SK-N-SH (cell line): ENCODE measurements around the gene MCF2L. TPM values are rescaled to one million over a fixed set of nuclear protein-coding genes. Genes with fewer than 3 reads are reported as not detected.

Experiments used
- CTCF ChIA-PET: fragments of 300-600, 350-600 bp; formaldehyde crosslinking; extraction: SDS; loops from one replicate; lab custom pipeline; 2021; lab: Yijun Ruan, JAX
- POLR2A ChIA-PET: fragments of 350-600 bp; sonication (Branson Sonifier 250); formaldehyde crosslinking; extraction: SDS; loops from one replicate; lab custom pipeline; 2020; ENCODE audit warnings: antibody characterized with exemption, inconsistent platforms; lab: Yijun Ruan, JAX
- DNase-seq: peaks from one replicate; pipeline ENCODE4 v3.0.0; 2012
- H2AFZ ChIP-seq: fragments of 200-600 bp; sonication (generic); 2 replicates; pipeline ENCODE4 v1.8.1; 2016; ENCODE audit warnings: antibody characterized with exemption, mild to moderate bottlenecking, low read depth
- H3F3A ChIP-seq: fragments of 200-600 bp; sonication (generic); replicated peaks from 2 replicates; pipeline ENCODE3; 2016; ENCODE audit warnings: antibody characterized with exemption, mild to moderate bottlenecking; ENCODE audit not compliant: insufficient read depth
- H3K27ac ChIP-seq, 2 experiments: fragments of 200-500 bp in 1 of 2; fragments of 200-600 bp in 1 of 2; sonication (Bioruptor generic) in 1 of 2; sonication (generic), shearing (Covaris generic) in 1 of 2; 2 replicates each; pipeline versions ENCODE4 v1.5.1 to v1.6.1; 2014 to 2016; ENCODE audit warnings: low read depth in 2 of 2, inconsistent platforms in 1 of 2, low read length in 1 of 2, mild to moderate bottlenecking in 1 of 2, mixed read lengths in 1 of 2
- H3K27me3 ChIP-seq: fragments of 200-600 bp; sonication (generic), shearing (Covaris generic); 2 replicates; pipeline ENCODE4 v1.6.1; 2016; ENCODE audit warnings: mixed run types; ENCODE audit not compliant: insufficient read depth
- H3K36me3 ChIP-seq, 2 experiments: fragments of 200-500 bp in 1 of 2; fragments of 200-600 bp in 1 of 2; sonication (Bioruptor generic) in 1 of 2; sonication (generic) in 1 of 2; replicated peaks in 1 of 2; 2 replicates each; pipeline versions ENCODE3 to v1.5.1; 2014 to 2016; ENCODE audit warnings: low read length in 1 of 2, mild to moderate bottlenecking in 1 of 2; ENCODE audit not compliant: insufficient read depth in 2 of 2, control insufficient read depth in 1 of 2
- H3K4me1 ChIP-seq, 2 experiments: fragments of 200-500 bp in 1 of 2; fragments of 200-600 bp in 1 of 2; sonication (Bioruptor generic) in 1 of 2; sonication (generic), shearing (Covaris generic) in 1 of 2; 2 replicates each; pipeline versions ENCODE4 v1.5.1 to v1.6.1; 2014 to 2016; ENCODE audit warnings: low read depth in 1 of 2, low read length in 1 of 2, mixed run types in 1 of 2; ENCODE audit not compliant: insufficient read depth in 2 of 2, control insufficient read depth in 1 of 2
- H3K4me2 ChIP-seq: fragments of 200-600 bp; sonication (generic), shearing (Covaris generic); 2 replicates; pipeline ENCODE4 v1.6.1; 2017; ENCODE audit warnings: mixed run types
- H3K4me3 ChIP-seq, 2 experiments: fragments of 200-500 bp in 1 of 2; fragments of 200-600 bp in 1 of 2; sonication (Bioruptor generic) in 1 of 2; sonication (generic), shearing (Covaris generic) in 1 of 2; 2 replicates each; pipeline versions ENCODE4 v1.5.1 to v1.8.1; 2014 to 2016; ENCODE audit warnings: low read depth in 2 of 2, inconsistent platforms in 1 of 2, low read length in 1 of 2, mild to moderate bottlenecking in 1 of 2, mixed read lengths in 1 of 2, moderate library complexity in 1 of 2
- H3K79me2 ChIP-seq: fragments of 200-600 bp; sonication (generic); 2 replicates; pipeline ENCODE4 v1.8.1; 2017; ENCODE audit warnings: mild to moderate bottlenecking; ENCODE audit not compliant: insufficient read depth
- H3K9ac ChIP-seq: fragments of 200-600 bp; sonication (generic); 2 replicates; pipeline ENCODE4 v1.6.1; 2017; ENCODE audit warnings: mixed run types
- H3K9me2 ChIP-seq: fragments of 200-600 bp; sonication (generic); 2 replicates; pipeline ENCODE4 v1.6.1; 2017; ENCODE audit warnings: mixed run types
- H3K9me3 ChIP-seq: fragments of 200-600 bp; sonication (generic); 2 replicates; pipeline ENCODE4 v1.6.1; 2017; ENCODE audit warnings: mixed run types, mild to moderate bottlenecking, moderate library complexity
- H4K20me1 ChIP-seq: fragments of 200-600 bp; sonication (generic); 2 replicates; pipeline ENCODE4 v1.6.1; 2017; ENCODE audit warnings: mild to moderate bottlenecking, mixed run types; ENCODE audit not compliant: insufficient read depth
- CHD2 ChIP-seq: fragments of 150-350 bp; IDR thresholded peaks from 2 replicates; pipeline ENCODE4 v1.6.1; 2018; ENCODE audit warnings: low read length; ENCODE audit not compliant: partially characterized antibody
- ELF1 ChIP-seq: IDR thresholded peaks from 2 replicates; pipeline ENCODE4 v1.4.0; 2012
- EZH2phosphoT487 ChIP-seq: fragments of 200-600 bp; sonication (generic); IDR thresholded peaks from 2 replicates; pipeline ENCODE4 v1.6.1; 2017; ENCODE audit warnings: low read depth, mixed run types, mild to moderate bottlenecking, antibody characterized with exemption, moderate library complexity, borderline replicate concordance
- GABPA ChIP-seq: IDR thresholded peaks from 2 replicates; pipeline ENCODE4 v1.4.0; 2012; ENCODE audit warnings: low read depth, mild to moderate bottlenecking
- GATA2 ChIP-seq: sonication (generic); formaldehyde crosslinking; IDR thresholded peaks from 2 replicates; pipeline ENCODE4 v1.5.0; 2020; ENCODE audit warnings: mild to moderate bottlenecking, missing genetic modification reagents
- JUND ChIP-seq: IDR thresholded peaks from 2 replicates; pipeline ENCODE4 v1.4.0; 2012
- MXI1 ChIP-seq: IDR thresholded peaks from 2 replicates; pipeline ENCODE4 v1.6.1; 2012; ENCODE audit warnings: mild to moderate bottlenecking, low read depth, low read length, improper control_type of control experiment
- NFIC ChIP-seq: IDR thresholded peaks from 2 replicates; pipeline ENCODE4 v1.4.0; 2012; ENCODE audit warnings: borderline replicate concordance
- NRF1 ChIP-seq: IDR thresholded peaks from 2 replicates; pipeline ENCODE4 v1.6.1; 2012; ENCODE audit warnings: low read depth, mild to moderate bottlenecking, low read length
- POLR2AphosphoS5 ChIP-seq: IDR thresholded peaks from 2 replicates; pipeline ENCODE4 v1.6.1; 2012; ENCODE audit warnings: low read depth, low read length
- SIN3A ChIP-seq: IDR thresholded peaks from 2 replicates; pipeline ENCODE4 v1.6.1; 2012; ENCODE audit warnings: low read depth, mild to moderate bottlenecking, low read length, moderate library complexity, borderline replicate concordance
- SMC3 ChIP-seq: IDR thresholded peaks from 2 replicates; pipeline ENCODE4 v1.6.1; 2012; ENCODE audit warnings: low read depth, low read length, improper control_type of control experiment
- TAF1 ChIP-seq: IDR thresholded peaks from 2 replicates; pipeline ENCODE4 v1.6.1; 2012; ENCODE audit warnings: low read depth, mild to moderate bottlenecking, low read length, moderate library complexity, borderline replicate concordance
- TCF12 ChIP-seq: IDR thresholded peaks from 2 replicates; pipeline ENCODE4 v1.4.0; 2012
- TEAD4 ChIP-seq: IDR thresholded peaks from 2 replicates; pipeline ENCODE4 v1.4.0; 2012; ENCODE audit warnings: mild to moderate bottlenecking, borderline replicate concordance; ENCODE audit not compliant: insufficient read depth
- WGBS: methylation state at CpG from one replicate; pipeline ENCODE4 v1.1.6; 2017; ENCODE audit warnings: low lambda C conversion rate; 5-methylcytosine and 5-hydroxymethylcytosine counted together
- polyA plus RNA-seq, 3 experiments: library from polyadenylated mRNA; depleted of rRNA; stranded (reverse); fragments of >200 nt; gene quantifications; 2 replicates each; pipeline ENCODE4 v1.2.3, GENCODE V29; 2012
- TF ChIP-seq, protein P1 (sequence below): fragments of 200-600 bp; sonication (generic); IDR thresholded peaks from 2 replicates; pipeline ENCODE4 v1.6.1; 2017; ENCODE audit warnings: antibody characterized with exemption, mild to moderate bottlenecking, moderate library complexity
- TF ChIP-seq, protein P2 (sequence below): IDR thresholded peaks from 2 replicates; pipeline ENCODE4 v1.4.0; 2012; ENCODE audit warnings: low read depth, borderline replicate concordance
- TF ChIP-seq, protein P3 (sequence below): fragments of 150-350 bp; IDR thresholded peaks from 2 replicates; pipeline ENCODE4 v1.6.1; 2016; ENCODE audit warnings: mild to moderate bottlenecking, low read depth, low read length
- TF ChIP-seq, protein P4 (sequence below): IDR thresholded peaks from 2 replicates; pipeline ENCODE4 v1.6.1; 2012; ENCODE audit warnings: mild to moderate bottlenecking, low read depth, low read length, moderate library complexity

Gene MCF2L
- polyA plus RNA-seq, 1 of the 3 experiments (the other 2 are of a cell fraction), result 0.56 TPM

DNA sequence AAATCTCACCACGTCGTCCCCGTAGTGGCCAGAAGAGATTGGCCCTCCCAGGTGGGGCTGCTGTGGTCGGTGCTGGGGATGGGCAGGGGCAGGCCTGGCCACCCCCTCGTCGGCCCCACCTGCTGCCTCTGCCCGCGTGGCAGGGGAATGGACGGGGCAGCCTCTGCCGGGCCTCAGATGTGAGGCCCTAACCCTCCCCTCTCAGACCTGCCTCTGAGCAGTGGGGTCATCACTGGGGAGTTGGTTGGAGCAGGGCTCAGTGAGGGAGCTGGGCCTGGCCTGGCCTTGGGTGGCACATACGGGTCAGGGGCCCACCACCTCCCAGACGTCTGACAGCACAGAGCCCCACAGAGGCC lies 41.5 kb downstream of the MCF2L start:
- peaks cover 0 to 30% of the 10 kb centered on the region in 2 experiments; a peak in 2 of 4 replicates for H3K4me1 ChIP-seq
- no peak overlapping the region for H3K4me3 ChIP-seq
- H3K9me3 ChIP-seq, result no peaks in the 10 kb centered on the region
- H3K27me3 ChIP-seq, result no peaks in the 10 kb centered on the region
- peak; percentile 47 for DNase-seq
- H3F3A ChIP-seq, result no peaks in the 10 kb centered on the region
- no peak overlapping the region for H3K9ac ChIP-seq
- H3K36me3 ChIP-seq, result no peaks in the 10 kb centered on the region
- H3K4me2 ChIP-seq, result no peak overlapping the region
- no peaks in the 10 kb centered on the region for H3K79me2 ChIP-seq
- 55% methylated on average over 5 of the region's 12 CpGs for WGBS
- H3K27ac ChIP-seq, result peak overlapping the region in 1 of 2 experiments; percentile 85; a peak in 2 of 4 replicates
- H4K20me1 ChIP-seq, result no peaks in the 10 kb centered on the region
- ChIA-PET CTCF (interaction anchor here (1.0 to 1.5 kb wide), 2 partner anchors 10 to 18 kb away, joined by 4 to 13 read pairs; no protein-coding TSS in a partner anchor), POLR2A (no interaction called here)
- H2AFZ ChIP-seq, result no peak overlapping the region
- TF ChIP-seq MXI1, result no peak
- no peak for TF ChIP-seq TAF1
- TF ChIP-seq, protein P1, sequence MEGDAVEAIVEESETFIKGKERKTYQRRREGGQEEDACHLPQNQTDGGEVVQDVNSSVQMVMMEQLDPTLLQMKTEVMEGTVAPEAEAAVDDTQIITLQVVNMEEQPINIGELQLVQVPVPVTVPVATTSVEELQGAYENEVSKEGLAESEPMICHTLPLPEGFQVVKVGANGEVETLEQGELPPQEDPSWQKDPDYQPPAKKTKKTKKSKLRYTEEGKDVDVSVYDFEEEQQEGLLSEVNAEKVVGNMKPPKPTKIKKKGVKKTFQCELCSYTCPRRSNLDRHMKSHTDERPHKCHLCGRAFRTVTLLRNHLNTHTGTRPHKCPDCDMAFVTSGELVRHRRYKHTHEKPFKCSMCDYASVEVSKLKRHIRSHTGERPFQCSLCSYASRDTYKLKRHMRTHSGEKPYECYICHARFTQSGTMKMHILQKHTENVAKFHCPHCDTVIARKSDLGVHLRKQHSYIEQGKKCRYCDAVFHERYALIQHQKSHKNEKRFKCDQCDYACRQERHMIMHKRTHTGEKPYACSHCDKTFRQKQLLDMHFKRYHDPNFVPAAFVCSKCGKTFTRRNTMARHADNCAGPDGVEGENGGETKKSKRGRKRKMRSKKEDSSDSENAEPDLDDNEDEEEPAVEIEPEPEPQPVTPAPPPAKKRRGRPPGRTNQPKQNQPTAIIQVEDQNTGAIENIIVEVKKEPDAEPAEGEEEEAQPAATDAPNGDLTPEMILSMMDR, result no peak
- no peak for TF ChIP-seq SMC3
- no peak for TF ChIP-seq EZH2phosphoT487
- H3K9me2 ChIP-seq, result no peaks in the 10 kb centered on the region

DNA sequence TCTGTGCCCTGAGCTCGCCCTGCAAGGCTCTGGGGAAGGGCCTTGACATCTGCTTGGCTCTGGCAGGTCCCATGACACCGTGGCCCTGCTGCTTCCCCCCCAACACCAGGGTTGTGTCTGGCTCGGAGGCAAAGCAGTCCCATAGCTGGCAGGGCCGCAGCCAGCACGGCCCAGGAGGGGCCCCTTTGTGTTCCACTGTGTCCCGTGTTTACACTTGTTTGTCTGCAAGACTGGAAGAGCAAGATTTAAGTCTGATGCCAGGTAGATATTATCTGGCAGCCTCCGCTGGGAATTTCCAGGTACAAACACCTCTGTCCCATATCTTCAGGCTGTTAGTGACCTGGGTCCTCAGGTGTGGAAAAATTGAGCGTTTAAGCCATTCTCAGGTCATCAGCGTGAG lies 44.3 kb downstream of the MCF2L start:
- Histone ChIP-seq H3K36me3 (no peaks in the 10 kb centered on the region), H3K4me1 (peaks cover 0 to 30% of the 10 kb centered on the region in 2 experiments; a peak in 2 of 4 replicates), H3K4me2 (no peak overlapping the region), H3F3A (no peaks in the 10 kb centered on the region), H3K9ac (no peak overlapping the region), H3K9me3 (no peaks in the 10 kb centered on the region), H3K27ac (no peak overlapping the region; a peak in 1 of 4 replicates), H3K79me2 (no peaks in the 10 kb centered on the region), H3K27me3 (no peaks in the 10 kb centered on the region), H3K4me3 (no peak overlapping the region), H2AFZ (no peak overlapping the region), H3K9me2 (no peaks in the 10 kb centered on the region), H4K20me1 (no peaks in the 10 kb centered on the region)
- ChIA-PET POLR2A (no interaction called here), CTCF (interaction anchor here (1.1 kb wide), 1 partner anchor 79 kb away, joined by 4 read pairs; no protein-coding TSS in a partner anchor)
- no peak for DNase-seq
- 65% methylated on average over 9 of the region's 9 CpGs for WGBS
- no peak for TF ChIP-seq SMC3
- TF ChIP-seq, protein P2, sequence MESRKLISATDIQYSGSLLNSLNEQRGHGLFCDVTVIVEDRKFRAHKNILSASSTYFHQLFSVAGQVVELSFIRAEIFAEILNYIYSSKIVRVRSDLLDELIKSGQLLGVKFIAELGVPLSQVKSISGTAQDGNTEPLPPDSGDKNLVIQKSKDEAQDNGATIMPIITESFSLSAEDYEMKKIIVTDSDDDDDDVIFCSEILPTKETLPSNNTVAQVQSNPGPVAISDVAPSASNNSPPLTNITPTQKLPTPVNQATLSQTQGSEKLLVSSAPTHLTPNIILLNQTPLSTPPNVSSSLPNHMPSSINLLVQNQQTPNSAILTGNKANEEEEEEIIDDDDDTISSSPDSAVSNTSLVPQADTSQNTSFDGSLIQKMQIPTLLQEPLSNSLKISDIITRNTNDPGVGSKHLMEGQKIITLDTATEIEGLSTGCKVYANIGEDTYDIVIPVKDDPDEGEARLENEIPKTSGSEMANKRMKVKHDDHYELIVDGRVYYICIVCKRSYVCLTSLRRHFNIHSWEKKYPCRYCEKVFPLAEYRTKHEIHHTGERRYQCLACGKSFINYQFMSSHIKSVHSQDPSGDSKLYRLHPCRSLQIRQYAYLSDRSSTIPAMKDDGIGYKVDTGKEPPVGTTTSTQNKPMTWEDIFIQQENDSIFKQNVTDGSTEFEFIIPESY, result no peak
- no peak for TF ChIP-seq NRF1
- TF ChIP-seq, protein P3, sequence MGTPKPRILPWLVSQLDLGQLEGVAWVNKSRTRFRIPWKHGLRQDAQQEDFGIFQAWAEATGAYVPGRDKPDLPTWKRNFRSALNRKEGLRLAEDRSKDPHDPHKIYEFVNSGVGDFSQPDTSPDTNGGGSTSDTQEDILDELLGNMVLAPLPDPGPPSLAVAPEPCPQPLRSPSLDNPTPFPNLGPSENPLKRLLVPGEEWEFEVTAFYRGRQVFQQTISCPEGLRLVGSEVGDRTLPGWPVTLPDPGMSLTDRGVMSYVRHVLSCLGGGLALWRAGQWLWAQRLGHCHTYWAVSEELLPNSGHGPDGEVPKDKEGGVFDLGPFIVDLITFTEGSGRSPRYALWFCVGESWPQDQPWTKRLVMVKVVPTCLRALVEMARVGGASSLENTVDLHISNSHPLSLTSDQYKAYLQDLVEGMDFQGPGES, result no peak
- no peak for TF ChIP-seq SIN3A
- TF ChIP-seq ELF1, result no peak
- TF ChIP-seq NFIC, result no peak
- TF ChIP-seq CHD2, result no peak
- TF ChIP-seq, protein P4, sequence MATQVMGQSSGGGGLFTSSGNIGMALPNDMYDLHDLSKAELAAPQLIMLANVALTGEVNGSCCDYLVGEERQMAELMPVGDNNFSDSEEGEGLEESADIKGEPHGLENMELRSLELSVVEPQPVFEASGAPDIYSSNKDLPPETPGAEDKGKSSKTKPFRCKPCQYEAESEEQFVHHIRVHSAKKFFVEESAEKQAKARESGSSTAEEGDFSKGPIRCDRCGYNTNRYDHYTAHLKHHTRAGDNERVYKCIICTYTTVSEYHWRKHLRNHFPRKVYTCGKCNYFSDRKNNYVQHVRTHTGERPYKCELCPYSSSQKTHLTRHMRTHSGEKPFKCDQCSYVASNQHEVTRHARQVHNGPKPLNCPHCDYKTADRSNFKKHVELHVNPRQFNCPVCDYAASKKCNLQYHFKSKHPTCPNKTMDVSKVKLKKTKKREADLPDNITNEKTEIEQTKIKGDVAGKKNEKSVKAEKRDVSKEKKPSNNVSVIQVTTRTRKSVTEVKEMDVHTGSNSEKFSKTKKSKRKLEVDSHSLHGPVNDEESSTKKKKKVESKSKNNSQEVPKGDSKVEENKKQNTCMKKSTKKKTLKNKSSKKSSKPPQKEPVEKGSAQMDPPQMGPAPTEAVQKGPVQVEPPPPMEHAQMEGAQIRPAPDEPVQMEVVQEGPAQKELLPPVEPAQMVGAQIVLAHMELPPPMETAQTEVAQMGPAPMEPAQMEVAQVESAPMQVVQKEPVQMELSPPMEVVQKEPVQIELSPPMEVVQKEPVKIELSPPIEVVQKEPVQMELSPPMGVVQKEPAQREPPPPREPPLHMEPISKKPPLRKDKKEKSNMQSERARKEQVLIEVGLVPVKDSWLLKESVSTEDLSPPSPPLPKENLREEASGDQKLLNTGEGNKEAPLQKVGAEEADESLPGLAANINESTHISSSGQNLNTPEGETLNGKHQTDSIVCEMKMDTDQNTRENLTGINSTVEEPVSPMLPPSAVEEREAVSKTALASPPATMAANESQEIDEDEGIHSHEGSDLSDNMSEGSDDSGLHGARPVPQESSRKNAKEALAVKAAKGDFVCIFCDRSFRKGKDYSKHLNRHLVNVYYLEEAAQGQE, result no peak
- TF ChIP-seq POLR2AphosphoS5, result no peak
- no peak for TF ChIP-seq GABPA
- no peak for TF ChIP-seq GATA2 (CRISPR knock-in tag)
- TF ChIP-seq JUND, result no peak
- no peak for TF ChIP-seq TEAD4
- TF ChIP-seq TCF12, result no peak
